Femur (tissue), 1 donor: ENCODE measurements around the gene ITIH5.
"Not testable (repeated sequence)": the region's sequence is repeated elsewhere in the genome, so short reads cannot be mapped to it uniquely, and the experiment has no call there.

Source experiments
- DNase-seq: peaks from one replicate; pipeline ENCODE4 v3.0.0-alpha.2; 2017

Gene ITIH5

DNA sequence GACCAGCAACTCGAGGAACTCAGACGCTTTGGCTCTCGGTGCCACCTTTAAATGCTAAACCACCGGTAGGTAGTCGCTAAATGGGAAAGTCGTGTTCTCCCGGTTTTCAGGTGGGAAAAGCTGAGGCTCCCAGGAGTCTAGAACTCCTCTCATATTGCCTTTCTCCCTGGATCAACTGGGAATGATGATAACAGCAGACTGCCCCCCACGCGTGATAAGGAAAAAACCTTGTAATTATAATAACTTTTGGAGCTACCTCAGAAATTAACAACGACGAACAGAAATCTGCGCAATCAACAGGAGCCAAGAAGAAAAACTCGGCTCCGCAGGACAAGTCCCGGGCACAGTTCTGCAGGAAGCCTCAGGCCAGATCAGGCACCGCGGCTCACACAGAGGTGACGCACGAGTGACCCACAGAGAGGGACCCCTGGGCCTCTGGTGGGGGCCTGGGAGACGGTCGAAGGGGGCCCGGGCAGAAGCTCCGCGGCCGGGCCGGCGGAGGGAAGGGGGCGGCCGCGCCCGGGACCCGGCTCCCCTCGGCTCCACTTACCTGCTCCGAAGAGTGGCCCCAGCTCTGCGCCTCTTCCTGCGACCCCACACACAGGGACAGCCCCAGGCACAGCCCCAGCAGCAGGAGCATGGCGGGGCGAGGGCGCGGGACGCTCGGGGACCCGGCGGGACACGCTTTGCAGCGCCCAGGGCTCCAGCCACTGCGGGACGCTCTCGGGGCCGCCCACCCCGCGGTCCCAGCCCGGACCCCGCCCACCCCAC is at the start of gene ITIH5:
ITIH5 (minus strand) TSS at position 714 of the 771 bp plus-strand sequence; CDS start at position 640, 74 bp downstream.
- DNase-seq: peak; percentile 30

DNA sequence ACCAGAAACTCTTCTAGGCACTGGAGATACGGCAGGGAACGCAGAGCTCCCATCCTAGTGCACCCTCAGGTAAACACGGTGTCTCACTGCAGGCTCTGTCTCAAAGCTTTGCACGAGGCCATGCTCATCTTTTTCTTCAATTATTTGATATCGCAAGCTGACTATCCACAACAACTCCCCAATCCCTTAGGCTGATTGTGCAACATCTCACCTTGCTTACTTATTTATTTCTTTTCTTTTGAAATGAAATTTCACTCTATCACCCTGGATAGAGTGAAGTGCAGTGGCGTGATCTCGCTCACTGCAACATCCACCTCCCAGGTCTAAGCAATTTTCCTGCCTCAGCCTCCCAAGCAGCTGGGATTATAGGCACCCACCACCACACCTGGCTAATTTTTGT is 48.7 kb upstream of the ITIH5 start:
- no peak for DNase-seq

DNA sequence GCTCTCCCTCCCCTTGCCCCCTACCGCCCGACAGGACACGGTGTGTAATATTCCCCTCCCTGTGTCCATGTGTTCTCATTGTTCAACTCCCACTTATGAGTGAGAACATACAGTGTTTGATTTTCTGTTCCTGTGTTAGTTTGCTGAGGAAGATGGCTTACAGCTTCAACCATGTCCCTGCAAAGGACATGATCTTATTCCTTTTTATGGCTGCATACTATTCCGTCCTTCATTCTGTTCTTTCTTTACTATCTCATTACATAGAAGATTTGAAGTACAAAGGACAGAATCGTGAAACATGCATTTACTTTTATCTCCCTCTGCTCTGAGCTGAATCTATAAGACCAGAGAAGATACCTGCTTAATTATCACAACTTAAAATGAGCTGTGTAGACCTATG is 44.3 kb upstream of the ITIH5 start:
- DNase-seq: not testable (repeated sequence)

DNA sequence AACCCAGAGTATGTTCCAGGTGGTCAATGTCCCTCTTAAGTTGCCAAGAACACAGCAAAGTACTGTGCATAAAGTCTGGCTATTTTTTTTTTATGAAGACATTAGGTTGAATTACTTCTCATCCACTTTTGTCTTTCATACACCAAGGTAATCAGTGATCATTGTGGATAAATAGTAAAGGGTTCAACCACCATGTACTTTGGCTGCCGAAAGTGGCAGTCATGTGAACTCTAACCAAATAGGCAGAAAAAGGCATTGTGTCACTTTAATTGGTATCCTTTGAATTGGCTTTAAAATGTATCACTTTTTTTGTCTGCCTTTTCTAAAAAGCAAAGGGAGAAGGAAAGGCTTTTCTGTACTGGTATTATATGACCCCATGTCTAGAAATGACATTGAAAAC is 43.7 kb upstream of the ITIH5 start:
- no peak for DNase-seq

DNA sequence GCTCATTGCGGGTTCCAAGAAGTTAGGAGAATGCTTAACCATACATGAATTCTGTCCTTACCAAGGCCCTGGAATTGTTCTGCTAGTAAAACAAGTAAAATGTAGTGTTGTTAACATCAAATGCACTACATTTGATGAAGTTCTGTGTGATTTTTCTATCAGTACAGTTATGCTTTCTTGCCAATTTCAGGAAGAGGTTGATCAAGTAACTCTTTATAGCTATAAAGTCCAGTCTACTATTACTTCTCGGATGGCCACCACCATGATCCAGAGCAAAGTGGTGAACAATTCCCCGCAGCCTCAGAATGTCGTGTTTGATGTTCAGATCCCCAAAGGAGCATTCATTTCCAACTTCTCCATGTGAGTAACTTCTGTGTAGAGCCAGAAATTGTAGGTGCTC is 42.1 kb upstream of the ITIH5 start:
- DNase-seq: no peak

DNA sequence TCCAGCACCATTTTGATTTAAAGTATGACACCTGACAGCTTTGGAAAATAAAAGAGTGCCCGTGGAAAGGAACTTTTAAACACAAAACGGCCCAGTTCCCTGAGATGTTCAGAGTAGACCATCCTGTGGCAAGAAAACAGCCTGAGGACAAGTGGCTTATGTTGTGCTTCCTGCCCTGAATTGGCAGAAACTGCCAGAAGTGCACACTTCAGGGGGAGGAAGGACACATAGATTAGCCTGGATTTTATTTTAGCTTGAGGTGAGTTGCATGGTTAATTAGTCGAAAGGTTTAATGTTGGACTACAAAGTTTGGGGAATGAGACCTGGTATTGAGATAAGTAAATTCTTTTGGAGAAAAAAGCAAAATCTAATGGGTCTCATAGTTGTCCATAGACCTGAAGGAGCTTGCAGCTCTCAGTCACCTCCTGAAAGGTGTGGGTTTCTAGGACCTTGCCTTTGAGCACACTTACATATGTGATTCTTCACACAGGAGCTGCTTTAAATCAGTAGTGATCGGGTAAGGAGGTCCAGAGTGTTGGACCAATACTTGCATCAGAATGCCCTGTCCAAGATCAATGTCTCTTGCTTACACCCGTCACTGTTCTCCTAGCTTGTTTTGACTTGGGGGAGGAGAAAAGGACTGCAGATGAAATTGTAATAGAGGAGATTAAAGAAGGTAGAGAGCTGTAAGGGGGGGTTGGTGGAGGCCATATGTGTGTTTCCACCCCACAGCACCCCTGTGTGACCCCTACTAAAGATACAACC is 41.3 kb upstream of the ITIH5 start:
- DNase-seq: no peak

DNA sequence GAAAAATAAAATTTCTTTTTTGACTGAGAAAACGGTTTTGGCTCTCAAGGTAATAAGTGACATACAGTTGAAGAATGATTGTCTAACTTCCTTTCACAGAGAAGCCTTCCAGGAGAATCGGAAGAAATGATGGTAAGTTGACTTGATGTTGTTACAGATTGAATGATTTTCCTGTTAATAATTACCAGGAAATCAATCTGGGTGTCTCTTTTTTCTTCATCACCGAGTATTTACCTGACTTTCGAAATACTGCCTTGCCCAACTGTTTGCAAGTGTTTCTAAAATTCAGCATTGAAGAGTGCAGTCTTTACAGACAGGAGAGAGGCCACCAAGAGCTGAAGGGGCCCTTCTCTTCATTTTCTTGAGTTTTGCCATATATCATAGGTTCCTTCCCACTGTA is 40.3 kb upstream of the ITIH5 start:
- DNase-seq: no peak

DNA sequence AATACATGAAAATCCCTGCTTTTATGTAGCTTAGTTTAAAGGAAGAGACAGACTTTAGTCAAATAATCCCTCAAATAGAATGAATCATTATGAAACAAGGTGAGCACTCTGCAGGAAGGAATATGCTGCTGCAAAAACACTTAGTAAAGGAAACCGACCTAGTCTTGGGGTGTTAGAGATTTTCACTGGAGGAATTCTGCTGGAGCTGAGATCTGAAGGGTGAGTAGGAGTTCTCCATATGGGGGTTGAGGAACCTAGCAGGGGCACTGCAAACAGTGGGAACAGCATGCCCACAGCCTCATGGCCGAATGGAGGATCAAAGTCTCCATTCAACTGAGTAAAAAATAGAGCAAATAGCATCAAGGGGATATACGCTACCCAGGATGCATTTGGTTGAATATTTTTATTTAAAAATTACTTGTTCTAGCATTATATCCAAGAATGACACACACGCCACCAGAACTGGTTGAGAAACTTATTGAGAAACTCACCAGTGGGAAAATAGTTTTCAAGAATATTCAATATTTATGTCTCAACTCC is 39.8 kb upstream of the ITIH5 start:
- DNase-seq: no peak

DNA sequence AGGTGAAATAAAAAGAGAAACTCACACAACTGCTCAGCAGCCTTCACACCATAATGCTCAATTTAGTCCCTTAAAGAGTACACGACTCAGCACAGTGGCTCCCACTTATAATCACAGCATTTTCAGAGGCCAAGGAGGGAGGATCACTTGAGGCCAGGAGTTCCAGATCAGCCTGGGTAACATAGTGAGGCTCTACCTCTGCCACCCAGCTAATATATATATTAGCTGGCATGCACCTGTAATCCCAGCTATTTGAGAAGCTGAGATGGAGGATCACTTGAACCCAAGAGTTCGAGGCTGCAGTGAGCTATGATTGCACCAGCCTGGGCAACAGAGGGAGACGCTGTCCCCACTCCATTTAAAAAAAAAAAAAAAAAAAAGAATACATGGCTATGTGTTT is 38.6 kb upstream of the ITIH5 start:
- no peak for DNase-seq

DNA sequence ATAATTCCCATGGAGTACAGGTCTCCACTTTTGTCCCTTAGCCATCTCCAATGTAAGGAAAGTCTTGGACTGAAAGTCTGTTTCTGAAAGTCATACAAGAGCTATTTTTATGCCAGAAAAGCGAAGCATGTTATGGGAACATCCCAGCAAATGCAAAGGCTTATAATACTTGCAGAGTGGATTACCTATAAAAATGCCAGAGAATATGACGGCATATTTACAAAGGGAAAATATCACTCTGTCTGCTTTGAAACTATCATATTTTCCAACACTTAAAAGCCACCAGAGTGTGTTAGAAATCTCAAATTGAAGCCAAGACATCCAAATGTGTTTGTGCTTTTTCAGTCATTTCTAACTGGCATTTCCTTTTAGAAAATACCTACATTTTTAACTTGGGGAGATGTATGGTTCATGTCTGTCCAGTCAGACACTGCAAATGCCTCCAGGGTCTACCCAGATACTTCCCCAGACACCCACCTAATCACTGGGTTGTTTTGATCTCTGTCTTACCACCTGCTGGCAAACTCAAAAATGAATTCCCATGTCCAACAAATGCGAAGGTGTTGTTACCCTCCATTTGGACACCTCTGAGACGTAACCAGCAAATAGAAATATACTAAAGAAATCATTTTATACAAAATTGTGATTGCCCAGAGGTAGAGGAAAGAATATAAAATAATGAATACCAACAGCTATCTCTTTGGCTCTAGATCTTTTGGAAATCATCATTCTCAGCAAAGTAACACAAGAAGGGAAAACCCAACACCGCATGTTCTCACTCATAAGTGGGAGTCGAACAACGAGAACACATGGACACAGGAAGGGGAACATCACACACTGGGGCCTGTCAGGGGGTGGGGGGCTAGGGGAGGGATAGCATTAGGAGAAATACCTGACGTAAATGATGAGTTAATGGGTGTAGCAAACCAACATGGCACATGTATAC is 37.6 kb upstream of the ITIH5 start:
- no peak for DNase-seq

DNA sequence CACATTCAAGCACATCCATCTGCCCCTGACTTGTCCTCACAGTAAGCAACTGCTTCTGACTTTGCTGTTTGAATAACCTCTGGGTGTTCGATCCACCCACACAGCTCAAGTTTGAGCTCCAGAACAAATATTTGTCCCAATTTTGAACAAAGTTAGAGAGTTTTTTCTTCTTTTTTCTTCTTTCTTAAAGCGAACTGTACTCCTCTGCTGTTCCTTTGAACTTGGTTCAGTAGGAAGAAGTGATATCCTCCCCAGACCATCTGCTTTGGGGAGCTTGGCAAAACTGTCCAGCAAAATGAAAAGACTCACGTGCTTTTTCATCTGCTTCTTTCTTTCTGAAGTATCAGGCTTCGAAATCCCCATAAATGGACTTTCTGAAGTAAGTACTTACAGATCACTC is 36.4 kb upstream of the ITIH5 start, which contains the start of gene ITIH2:
ITIH2 (plus strand) TSS at position 177 of the 400 bp plus-strand sequence; CDS start at position 296, 119 bp downstream.
- no peak for DNase-seq

DNA sequence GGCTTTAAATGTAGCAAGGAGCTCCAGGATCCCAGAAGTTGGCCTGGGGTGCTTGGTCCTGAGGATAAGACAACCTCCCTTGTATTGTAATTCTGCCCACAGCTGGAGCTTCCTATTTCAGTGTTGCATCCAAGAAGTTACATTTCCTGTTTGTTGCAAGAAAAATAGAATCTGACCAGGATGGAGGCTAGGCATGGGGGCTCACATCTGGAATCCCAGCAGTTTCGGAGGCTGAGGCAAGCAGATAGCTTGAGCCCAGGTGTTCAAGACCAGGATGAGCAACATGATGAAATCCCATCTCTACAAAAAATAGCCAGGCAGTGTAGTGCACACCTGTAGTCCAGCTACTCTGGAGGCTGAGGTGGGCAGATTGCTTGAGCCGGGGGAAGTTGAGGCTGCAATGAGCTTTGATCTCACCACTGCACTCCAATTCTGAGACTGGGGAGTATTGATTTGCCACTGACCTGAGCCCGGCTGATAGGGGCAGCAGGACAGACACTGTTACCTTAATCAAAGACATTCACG is 35.6 kb upstream of the ITIH5 start:
- DNase-seq: no peak

DNA sequence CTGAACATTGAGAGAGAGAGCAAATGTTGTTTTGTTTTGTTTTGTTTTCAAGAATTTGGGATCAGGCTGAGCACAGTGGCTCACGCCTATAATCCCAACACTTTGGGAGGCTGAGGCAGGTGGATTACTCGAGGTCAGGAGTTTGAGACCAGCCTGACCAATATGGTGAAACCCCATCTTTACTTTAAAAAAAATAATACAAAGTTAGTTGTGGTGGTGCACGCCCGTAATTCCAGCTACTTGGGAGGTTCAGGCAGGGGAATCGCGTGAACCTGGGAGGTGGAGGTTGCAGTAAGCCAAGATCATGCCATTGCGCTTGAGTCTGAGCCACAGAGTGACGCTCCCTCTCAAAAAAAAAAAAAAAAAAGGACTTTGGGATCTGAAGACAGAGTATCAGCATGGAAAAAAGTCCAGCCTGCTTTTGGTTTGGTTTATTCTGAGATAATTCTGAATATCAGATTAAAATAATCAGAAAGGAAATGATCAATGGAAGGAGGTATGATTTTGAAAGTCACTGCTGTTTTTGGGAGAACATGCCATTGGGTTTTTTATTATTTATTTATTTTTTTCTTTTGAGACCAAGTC is 34.5 kb upstream of the ITIH5 start:
- no peak for DNase-seq

DNA sequence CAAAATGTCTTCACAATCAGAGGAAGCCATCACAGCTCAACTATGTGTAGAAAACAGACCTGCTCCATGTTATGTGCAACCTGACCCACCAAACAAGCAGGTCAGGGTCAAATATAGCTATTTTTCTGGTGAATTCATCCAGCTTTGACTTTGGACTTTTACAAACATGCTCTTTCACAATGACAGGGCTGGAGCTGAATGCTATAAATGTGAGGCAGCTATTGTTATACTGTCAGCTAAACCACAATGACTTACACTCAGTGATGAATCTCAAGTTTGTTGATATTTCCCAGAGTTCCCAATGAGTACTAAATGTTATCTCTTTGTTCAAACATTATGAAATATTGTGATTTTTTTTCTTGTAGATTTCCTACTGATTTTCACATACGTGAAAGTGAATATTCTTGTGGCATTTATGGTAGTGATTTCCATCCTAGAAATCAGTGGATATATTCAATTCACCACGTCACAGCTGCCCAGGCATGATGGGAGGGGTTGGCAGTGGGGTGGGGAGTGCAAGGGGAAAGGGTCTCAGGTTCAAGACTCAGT is 33.9 kb upstream of the ITIH5 start:
- no peak for DNase-seq

DNA sequence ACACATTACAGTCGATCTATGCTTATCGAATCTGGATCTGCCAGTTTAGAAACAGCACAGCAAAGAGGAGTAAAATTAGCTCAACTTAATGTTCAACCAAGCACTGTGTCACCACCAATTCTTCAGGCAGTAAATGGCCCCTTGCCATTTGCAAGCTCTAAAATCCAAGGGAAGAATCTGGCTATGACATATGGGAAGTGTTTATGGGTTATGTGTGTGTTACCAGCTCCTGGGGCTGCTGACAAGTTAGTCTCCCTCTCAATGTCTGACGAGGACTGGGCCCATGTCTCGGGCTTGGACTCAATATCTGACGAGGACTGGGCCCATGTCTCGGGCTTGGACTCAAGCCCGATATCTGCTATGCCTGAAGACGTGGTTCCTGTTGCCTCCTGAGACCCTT is 30.7 kb upstream of the ITIH5 start:
- DNase-seq: no peak

DNA sequence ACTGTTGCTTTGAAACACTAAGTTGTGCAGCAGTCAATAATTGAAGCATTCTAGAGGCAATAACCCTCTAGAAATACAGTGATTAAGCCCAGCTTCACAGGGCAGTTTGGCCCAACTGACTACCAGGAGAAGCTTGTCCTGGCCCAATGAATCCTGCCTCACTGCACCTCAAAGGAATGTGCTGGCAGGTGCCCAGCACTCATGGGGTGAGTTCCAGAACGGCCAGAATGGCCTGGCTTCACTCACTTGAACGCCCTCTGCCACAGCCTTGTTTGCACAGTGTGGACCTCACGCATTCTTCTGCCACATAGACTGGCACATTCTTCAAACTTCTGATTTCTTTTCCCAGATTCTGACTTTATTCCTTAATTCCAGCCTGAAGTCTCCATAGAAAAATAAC is 29.8 kb upstream of the ITIH5 start:
- DNase-seq: no peak

DNA sequence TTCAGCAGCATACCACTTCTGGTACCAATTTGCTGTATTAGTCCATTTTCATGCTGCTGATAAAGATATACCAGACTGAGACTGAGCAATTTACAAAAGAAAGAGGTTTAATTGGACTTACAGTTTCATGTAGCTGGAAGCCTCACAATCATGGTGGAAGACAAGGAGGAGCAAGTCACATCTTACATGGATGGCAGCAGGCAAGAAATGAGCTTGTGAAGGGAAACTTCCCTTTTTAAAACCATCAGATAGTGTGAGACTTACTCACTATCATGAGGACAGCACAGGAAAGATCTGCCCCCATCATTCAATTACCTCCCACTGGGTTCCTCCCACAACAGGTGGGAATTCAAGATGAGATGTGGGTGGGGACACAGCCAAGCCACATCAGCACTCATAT is 26.4 kb upstream of the ITIH5 start:
- DNase-seq: not testable (repeated sequence)

DNA sequence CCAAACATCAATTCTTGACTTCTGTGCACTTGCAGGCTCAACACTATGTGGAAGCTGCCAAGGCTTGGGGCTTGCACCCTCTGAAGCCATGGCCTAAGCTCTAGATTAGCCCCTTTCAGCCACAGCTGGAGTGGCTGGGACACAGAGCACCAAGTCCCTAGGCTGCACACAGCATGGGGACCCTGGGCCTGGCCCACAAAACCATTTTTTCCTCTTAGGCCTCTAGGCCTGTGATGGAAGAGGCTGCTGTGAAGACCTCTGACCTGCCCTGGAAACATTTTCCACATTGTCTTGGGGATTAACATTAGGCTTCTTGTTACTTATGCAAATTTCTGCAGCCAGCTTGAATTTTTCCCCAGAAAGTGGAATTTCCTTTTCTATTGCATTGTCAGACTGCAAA is 25.6 kb upstream of the ITIH5 start:
- not testable (repeated sequence) for DNase-seq

DNA sequence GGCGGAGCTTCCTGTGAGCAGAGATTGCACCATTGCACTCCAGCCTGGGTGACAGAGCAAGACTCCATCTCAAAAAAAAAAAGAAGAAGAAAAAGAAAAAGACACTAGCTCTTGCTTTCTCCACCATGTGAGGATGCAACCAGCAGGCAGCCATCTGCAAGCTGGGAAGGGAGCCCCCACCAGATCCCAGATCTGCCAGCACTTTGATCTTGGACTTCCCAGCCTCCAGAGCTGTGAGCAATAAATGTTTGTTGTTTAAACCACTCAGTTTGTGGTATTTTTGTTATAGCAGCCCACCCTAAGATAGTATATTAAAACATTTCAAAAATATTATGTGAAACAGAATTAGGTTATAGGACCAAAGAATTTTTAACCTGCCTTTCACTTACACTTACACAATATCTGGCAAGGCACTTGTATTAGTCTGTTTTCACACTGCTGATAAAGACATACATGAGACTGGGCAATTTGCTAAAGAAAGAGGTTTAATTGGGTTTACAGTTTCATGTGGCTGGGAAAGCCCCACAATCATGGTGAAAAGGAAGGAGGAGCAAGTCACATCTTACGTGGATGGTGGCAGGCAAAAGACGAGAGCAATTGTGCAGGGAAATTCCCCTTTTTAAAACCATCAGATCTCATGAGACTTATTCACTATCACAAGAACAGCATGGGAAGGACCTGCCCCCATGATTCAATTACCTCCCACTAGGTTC is 24.3 kb upstream of the ITIH5 start:
- DNase-seq: not testable (repeated sequence)

DNA sequence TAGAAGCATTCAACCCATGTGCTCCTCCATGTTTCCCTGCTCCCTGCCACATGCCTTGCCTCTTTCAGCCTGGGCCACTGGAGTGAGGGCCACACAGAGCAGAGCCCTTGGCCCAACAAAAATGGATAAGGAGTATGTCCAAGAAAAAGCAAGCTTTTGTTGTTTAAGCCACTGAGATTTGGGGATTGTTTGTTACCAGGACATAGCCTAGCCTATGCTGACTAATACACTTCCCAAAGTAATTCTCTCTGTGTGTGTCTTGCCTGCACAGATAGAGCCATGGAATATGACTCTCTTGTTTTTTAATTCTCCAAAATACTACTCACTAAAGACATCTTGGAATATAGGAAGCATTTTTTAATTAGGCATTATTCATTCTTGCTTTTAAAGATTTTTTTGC is 22.8 kb upstream of the ITIH5 start:
- no peak for DNase-seq
